WTC11 (cell line): ENCODE data around the gene AP5M1.

Experiments
- CREB1 ChIP-seq: sonication (generic); formaldehyde crosslinking; IDR thresholded peaks from 2 replicates; pipeline ENCODE4 v1.8.0; 2023; ENCODE audit warnings: mild to moderate bottlenecking, missing genetic modification reagents
- CTCF ChIP-seq: fragments of 200-600 bp; IDR thresholded peaks from 2 replicates; pipeline ENCODE4 v1.8.0; 2022; ENCODE audit warnings: antibody characterized with exemption
- NR3C1 ChIP-seq: sonication (generic); formaldehyde crosslinking; conservative IDR thresholded peaks from 2 replicates; pipeline ENCODE4 v1.8.1; 2023; ENCODE audit warnings: low read depth, mild to moderate bottlenecking, missing genetic modification reagents
- SMAD3 ChIP-seq: sonication (generic); formaldehyde crosslinking; IDR thresholded peaks from 2 replicates; pipeline ENCODE4 v1.8.0; 2022; ENCODE audit warnings: missing genetic modification reagents, mild to moderate bottlenecking, borderline replicate concordance
- STAT6 ChIP-seq: sonication (generic); formaldehyde crosslinking; conservative IDR thresholded peaks from 2 replicates; pipeline ENCODE4 v1.8.1; 2023; ENCODE audit warnings: mild to moderate bottlenecking, low read depth, missing genetic modification reagents, moderate library complexity

GRCh38 chr14:57245941-57246340 lies 22.8 kb upstream of the AP5M1 start:
- TF ChIP-seq SMAD3 (CRISPR knock-in tag) (no peak), CREB1 (no peak), CTCF (no peak), NR3C1 (CRISPR knock-in tag) (no peak), STAT6 (no peak)
